ENCODE measurements around the gene ATP13A4.

- TF ChIP-seq CTCF (optimal IDR thresholded peaks at IDR 0.05 in 1 of 3, IDR thresholded peaks at IDR 0.05 in 1 of 3, conservative IDR thresholded peaks at IDR 0.05 in 1 of 3; ENCODE audit: extremely low read depth in 1 of 3, insufficient read depth in 2 of 3, low read length in 3 of 3) = no peak
- no peak for TF ChIP-seq EZH2 (IDR thresholded peaks at IDR 0.05; ENCODE audit: low read length)
These were observed 38.7 kb downstream of the ATP13A4 start for GRCh38 chr3:193515966-193516365.

All from keratinocyte (primary cell).